OCI-LY3 (cell line): ENCODE measurements around the gene SPAM1.

Experiments
- EZH2phosphoT487 ChIP-seq: fragments of 200-600 bp; shearing (Covaris generic); IDR thresholded peaks from 2 replicates; pipeline ENCODE4 v1.6.1; 2018; ENCODE audit warnings: antibody characterized with exemption, mixed run types, low read depth
- TF ChIP-seq, protein P1 (sequence below): fragments of 200-600, 300-600 bp; sonication (generic); IDR thresholded peaks from 2 replicates; pipeline ENCODE4 v1.5.1; 2014; ENCODE audit warnings: antibody characterized with exemption, low read length, low read depth

DNA sequence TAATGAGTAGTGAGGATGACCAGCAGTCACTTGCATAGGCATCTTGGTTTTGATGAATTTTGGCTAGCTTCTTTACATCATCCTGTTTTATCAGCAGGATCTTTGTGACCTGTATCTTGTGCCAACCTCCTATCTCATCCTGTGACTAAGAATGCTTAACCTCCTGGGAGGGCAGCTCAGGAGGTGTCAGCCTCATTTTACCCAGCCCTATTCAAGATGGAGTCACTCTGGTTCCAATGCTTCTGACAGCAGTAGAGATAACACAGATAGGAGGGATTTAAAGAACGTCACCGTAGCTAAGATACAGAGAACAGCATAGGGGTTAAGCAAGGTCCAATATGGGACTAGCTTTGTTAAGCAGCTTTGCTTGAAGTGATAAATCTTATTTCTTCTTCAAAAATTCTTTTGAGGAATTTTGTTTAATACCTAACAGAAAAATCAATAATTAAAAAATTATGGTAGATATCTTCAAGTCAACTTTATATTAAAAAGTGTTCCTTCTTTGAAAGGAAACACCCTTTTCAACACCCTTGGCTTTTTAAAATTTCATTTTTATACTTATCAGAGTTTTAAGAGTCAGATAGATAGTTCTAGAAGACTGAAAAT, 68.0 kb downstream of the SPAM1 start:
- TF ChIP-seq, protein P1, sequence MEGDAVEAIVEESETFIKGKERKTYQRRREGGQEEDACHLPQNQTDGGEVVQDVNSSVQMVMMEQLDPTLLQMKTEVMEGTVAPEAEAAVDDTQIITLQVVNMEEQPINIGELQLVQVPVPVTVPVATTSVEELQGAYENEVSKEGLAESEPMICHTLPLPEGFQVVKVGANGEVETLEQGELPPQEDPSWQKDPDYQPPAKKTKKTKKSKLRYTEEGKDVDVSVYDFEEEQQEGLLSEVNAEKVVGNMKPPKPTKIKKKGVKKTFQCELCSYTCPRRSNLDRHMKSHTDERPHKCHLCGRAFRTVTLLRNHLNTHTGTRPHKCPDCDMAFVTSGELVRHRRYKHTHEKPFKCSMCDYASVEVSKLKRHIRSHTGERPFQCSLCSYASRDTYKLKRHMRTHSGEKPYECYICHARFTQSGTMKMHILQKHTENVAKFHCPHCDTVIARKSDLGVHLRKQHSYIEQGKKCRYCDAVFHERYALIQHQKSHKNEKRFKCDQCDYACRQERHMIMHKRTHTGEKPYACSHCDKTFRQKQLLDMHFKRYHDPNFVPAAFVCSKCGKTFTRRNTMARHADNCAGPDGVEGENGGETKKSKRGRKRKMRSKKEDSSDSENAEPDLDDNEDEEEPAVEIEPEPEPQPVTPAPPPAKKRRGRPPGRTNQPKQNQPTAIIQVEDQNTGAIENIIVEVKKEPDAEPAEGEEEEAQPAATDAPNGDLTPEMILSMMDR = no peak
- no peak for TF ChIP-seq EZH2phosphoT487
